RWPE2 (cell line): ENCODE measurements around the gene PGLYRP3.

Experiments used
- ATAC-seq: fragments of 200-7000 bp; cut with Tn5 transposase; 3 replicates; pipeline ENCODE4 v1.9.1; 2021; ENCODE audit warnings: low read depth
- DNase-seq: peaks from one replicate; pipeline ENCODE4 v3.0.0-alpha.2; 2020; ENCODE audit warnings: low spot score
- H3K27ac ChIP-seq: fragments of 450-650 bp; 2 replicates; pipeline ENCODE4 v1.5.1; 2017; ENCODE audit warnings: mild to moderate bottlenecking; ENCODE audit not compliant: poor library complexity, severe bottlenecking
- H3K27me3 ChIP-seq: fragments of 250-450 bp; sonication (Bioruptor Pico); 2 replicates; pipeline ENCODE4 v1.5.1; 2021; ENCODE audit warnings: mild to moderate bottlenecking, moderate library complexity; ENCODE audit not compliant: insufficient read depth, poor library complexity, severe bottlenecking
- H3K36me3 ChIP-seq: fragments of 250-450 bp; sonication (Bioruptor Pico); 2 replicates; pipeline ENCODE4 v1.5.1; 2020; ENCODE audit warnings: low read depth, mild to moderate bottlenecking, moderate library complexity
- H3K4me1 ChIP-seq: fragments of 250-450 bp; sonication (Bioruptor Pico); 2 replicates; pipeline ENCODE4 v1.5.1; 2021; ENCODE audit warnings: mild to moderate bottlenecking, moderate library complexity; ENCODE audit not compliant: insufficient read depth, poor library complexity, severe bottlenecking
- H3K4me3 ChIP-seq: fragments of 250-450 bp; sonication (Bioruptor Pico); 2 replicates; pipeline ENCODE4 v1.5.1; 2021; ENCODE audit warnings: mild to moderate bottlenecking, moderate library complexity; ENCODE audit not compliant: severe bottlenecking
- H3K9me3 ChIP-seq: fragments of 250-450 bp; sonication (Bioruptor Pico); 2 replicates; pipeline ENCODE4 v1.5.1; 2021; ENCODE audit warnings: mild to moderate bottlenecking, moderate library complexity; ENCODE audit not compliant: severe bottlenecking
- TF ChIP-seq, protein P1 (sequence below): fragments of 450-650 bp; IDR thresholded peaks from one replicate; pipeline ENCODE4 v1.5.1; 2017; ENCODE audit warnings: mild to moderate bottlenecking, moderate library complexity; ENCODE audit not compliant: poor library complexity, severe bottlenecking

The PGLYRP3 gene

DNA sequence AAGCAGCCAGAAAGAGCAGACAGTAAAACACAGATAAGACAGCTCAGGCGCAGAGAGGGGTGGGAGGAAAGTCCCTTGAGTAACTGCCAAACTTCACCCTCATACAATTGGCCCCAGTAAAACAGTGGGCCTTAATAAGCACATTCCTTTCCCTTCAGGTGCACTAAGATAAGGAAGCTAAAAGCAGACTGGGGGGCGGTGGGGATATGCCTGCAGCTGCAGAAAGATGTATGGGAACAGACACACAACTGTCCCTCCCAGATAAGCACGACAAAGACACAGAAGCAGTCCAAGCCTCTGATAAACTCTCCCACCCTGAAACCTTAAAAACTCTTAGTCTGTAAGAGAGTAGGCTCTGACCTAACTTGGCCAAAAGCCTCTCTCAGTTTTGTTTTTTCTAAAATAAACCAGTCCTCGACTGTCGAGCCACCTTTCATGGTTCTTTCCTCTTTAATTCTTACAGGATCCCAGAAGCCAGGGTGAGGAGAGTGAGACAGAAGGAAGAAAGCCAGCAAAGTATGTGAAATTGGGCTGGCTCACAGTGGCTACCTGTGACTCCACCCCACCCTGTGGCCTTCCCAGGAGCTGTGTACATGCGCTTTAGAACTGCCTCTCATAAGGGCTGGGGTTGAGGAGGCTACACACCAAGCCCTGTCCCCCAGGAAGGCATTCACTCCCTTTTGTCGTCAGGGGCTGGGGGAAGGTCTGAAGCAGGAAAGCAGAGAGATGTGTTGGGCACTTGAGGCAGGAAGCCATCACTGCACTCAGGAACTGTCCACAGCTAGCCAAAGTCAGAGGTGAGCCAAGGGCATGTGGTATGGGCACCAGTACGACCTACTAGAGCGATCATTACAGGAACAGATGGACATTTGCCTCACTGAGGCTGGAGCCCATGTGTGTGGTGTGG, 31.3 kb upstream of the PGLYRP3 start:
- no peaks in the 10 kb centered on the region for H3K27me3 ChIP-seq
- DNase-seq (no peak), ATAC-seq (no peak; the same call in 2 of the 3 replicates)
- H3K4me3 ChIP-seq: no peak overlapping the region
- no peak overlapping the region for H3K27ac ChIP-seq
- H3K36me3 ChIP-seq: no peaks in the 10 kb centered on the region
- no peaks in the 10 kb centered on the region for H3K9me3 ChIP-seq
- peaks cover 2% of the 10 kb centered on the region for H3K4me1 ChIP-seq
- TF ChIP-seq, protein P1, sequence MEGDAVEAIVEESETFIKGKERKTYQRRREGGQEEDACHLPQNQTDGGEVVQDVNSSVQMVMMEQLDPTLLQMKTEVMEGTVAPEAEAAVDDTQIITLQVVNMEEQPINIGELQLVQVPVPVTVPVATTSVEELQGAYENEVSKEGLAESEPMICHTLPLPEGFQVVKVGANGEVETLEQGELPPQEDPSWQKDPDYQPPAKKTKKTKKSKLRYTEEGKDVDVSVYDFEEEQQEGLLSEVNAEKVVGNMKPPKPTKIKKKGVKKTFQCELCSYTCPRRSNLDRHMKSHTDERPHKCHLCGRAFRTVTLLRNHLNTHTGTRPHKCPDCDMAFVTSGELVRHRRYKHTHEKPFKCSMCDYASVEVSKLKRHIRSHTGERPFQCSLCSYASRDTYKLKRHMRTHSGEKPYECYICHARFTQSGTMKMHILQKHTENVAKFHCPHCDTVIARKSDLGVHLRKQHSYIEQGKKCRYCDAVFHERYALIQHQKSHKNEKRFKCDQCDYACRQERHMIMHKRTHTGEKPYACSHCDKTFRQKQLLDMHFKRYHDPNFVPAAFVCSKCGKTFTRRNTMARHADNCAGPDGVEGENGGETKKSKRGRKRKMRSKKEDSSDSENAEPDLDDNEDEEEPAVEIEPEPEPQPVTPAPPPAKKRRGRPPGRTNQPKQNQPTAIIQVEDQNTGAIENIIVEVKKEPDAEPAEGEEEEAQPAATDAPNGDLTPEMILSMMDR: no peak

GRCh38 chr1:153343040-153343681, 30.4 kb upstream of the PGLYRP3 start:
- DNase-seq (no peak), ATAC-seq (no peak)
- H3K4me1 ChIP-seq: no peaks in the 10 kb centered on the region

DNA sequence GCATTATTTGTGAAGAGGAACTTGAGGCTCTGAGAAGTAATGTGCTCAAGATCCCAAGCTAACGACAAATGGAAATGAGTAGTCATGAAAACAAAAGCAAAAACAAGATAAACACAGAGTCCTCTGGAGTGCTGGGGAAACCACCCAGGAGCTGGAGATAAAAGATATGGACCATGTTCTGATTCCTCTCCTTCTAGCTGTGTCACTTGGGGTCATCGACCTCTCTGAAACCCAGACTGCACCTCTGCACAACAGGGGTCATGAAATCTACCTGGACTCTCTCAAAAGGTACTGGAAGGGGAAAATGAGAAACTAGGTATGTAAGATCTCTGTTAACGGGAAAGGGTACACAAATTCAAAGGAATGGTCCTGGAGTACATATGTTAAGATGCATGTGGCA, 29.4 kb upstream of the PGLYRP3 start:
- H3K9me3 ChIP-seq: no peaks in the 10 kb centered on the region
- no peak overlapping the region for H3K27ac ChIP-seq
- no peaks in the 10 kb centered on the region for H3K4me1 ChIP-seq
- ATAC-seq (no peak), DNase-seq (no peak)
- H3K4me3 ChIP-seq: no peak overlapping the region
- TF ChIP-seq, protein P1: no peak
- no peaks in the 10 kb centered on the region for H3K36me3 ChIP-seq
- no peaks in the 10 kb centered on the region for H3K27me3 ChIP-seq

More at GRCh38 chr1:153343040-153343681, 30.4 kb upstream of the PGLYRP3 start:
- no peaks in the 10 kb centered on the region for H3K9me3 ChIP-seq
- TF ChIP-seq, protein P1: no peak
- H3K36me3 ChIP-seq: no peaks in the 10 kb centered on the region
- no peaks in the 10 kb centered on the region for H3K27me3 ChIP-seq
- no peak overlapping the region for H3K4me3 ChIP-seq
- no peak overlapping the region for H3K27ac ChIP-seq

DNA sequence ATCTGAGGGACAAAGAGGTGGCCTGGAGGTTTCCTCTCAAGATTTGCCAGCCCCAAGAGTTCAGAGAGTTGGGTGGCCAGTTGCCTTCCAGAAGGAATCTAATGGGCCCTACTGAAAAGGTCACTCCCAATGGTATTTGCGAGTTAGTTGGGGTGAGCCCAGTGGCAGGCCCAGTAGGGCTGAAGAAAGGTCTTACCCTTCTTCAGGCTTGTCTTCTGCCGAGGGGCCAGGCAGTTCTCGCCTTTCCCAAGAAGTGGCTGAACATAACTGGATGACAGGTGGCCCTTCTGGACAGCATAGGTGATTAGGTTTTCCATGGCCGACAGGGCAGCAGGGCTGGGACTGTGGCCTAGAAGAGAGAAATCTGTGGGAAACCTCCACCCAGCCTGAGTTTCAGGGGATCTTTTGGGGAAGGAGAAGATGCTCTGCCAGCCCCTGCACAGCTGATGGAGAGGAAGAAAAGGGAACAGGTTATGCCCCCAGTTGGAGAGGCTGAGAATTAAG, 28.7 kb upstream of the PGLYRP3 start:
- TF ChIP-seq, protein P1: no peak
- no peaks in the 10 kb centered on the region for H3K27me3 ChIP-seq

DNA sequence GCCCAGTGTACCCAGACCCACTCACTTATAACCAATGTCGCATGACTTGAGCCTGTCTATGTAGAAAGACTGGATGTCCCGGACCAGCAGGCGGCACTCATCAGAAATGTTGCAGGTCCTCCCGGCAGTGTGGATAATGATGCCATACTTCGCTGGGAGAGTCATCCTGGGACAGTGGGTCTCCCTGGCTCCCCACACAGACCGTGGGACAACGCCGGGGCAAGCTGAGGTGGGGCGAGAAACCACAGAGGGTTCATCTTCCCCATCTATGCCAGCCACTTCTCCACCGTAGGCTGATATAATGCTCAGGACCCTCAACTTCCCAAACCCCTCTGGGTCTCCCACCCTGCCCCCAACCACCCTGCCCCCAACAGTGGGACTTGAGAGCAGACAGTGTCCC, 27.6 kb upstream of the PGLYRP3 start:
- Histone ChIP-seq H3K4me3 (no peak overlapping the region), H3K9me3 (no peaks in the 10 kb centered on the region), H3K36me3 (no peaks in the 10 kb centered on the region), H3K27ac (no peak overlapping the region), H3K4me1 (no peaks in the 10 kb centered on the region), H3K27me3 (no peaks in the 10 kb centered on the region)
- TF ChIP-seq, protein P1: no peak
- ATAC-seq (no peak), DNase-seq (no peak)

More for the DNA sequence above, 28.7 kb upstream of the PGLYRP3 start:
- DNase-seq (no peak), ATAC-seq (no peak)
- no peaks in the 10 kb centered on the region for H3K4me1 ChIP-seq
- H3K9me3 ChIP-seq: no peaks in the 10 kb centered on the region
- no peak overlapping the region for H3K4me3 ChIP-seq
- H3K36me3 ChIP-seq: no peaks in the 10 kb centered on the region
- no peak overlapping the region for H3K27ac ChIP-seq
